Pancreas (tissue), 10 donors: ENCODE measurements around the gene SLC35F2. TPM values are rescaled to one million over a fixed set of nuclear protein-coding genes. Genes with fewer than 3 reads are reported as not detected.

Experiments used
- ATAC-seq, 4 donors: fragments of 200-7000 bp; cut with Tn5 transposase; one replicate each; pipeline versions ENCODE4 v1.8.0 to v1.9.1; 2020; ENCODE audit warnings: mild to moderate bottlenecking in 4 of 4, moderate library complexity in 4 of 4
- DNase-seq, 6 donors: peaks; one replicate each; pipeline ENCODE4 v3.0.0-alpha.2; 2020
- FAIRE-seq: peaks from 2 replicates; lab custom pipeline; 2012; peaks lifted over from hg19 to GRCh38; lab: Jason Lieb, UNC
- H3K27ac ChIP-seq, 4 donors: fragments of 200-600 bp; sonication (generic); 1 replicate in 3 of 4; 2 replicates in 1 of 4; pipeline versions ENCODE4 v1.5.0 to v1.8.0; 2020
- H3K27me3 ChIP-seq, 4 donors: fragments of 200-600 bp; one replicate each; pipeline ENCODE4 v1.8.0; 2021
- H3K36me3 ChIP-seq, 3 donors: fragments of 200-600 bp; sonication (generic) in 1 of 3; one replicate each; pipeline versions ENCODE4 v1.5.0 to v1.8.0; 2020 to 2021
- H3K4me1 ChIP-seq, 3 donors: fragments of 200-600 bp; one replicate each; pipeline ENCODE4 v1.8.0; 2021
- H3K4me3 ChIP-seq, 4 donors: fragments of 200-600 bp; sonication (generic) in 2 of 4; one replicate each; pipeline versions ENCODE4 v1.5.0 to v1.8.0; 2020 to 2021
- H3K9me3 ChIP-seq, 4 donors: fragments of 200-600 bp; one replicate each; pipeline ENCODE4 v1.8.0; 2021
- WGBS, 2 donors: extraction: QIAGEN DNeasy Blood & Tissue Kit; methylation state at CpG; one replicate each; pipeline ENCODE4 v1.1.7; 2013; 5-methylcytosine and 5-hydroxymethylcytosine counted together
- intact Hi-C, 3 donors: fragments of 100-400 bp; cut with DNase I; formaldehyde crosslinking; loops; one replicate each; pipeline versions ENCODE4 v1.11.1 to v1.14.2; 2022
- polyA plus RNA-seq, 2 donors: library from polyadenylated mRNA; stranded (reverse); fragments of 200-250 nt; gene quantifications; one replicate each; pipeline ENCODE4 v1.2.3, GENCODE V29; 2013
- total RNA-seq, 6 donors: library from RNA; stranded (reverse); fragmentation: NEBNext Ultra II Directional in 4 of 6; extraction: Animal tissue kit (Norgen Biotek cat#: 25700) in 4 of 6; gene quantifications; one replicate each; pipeline versions ENCODE4 v1.2.1 to v1.2.4, GENCODE V29; 2021 to 2023
- TF ChIP-seq, protein P1 (sequence below), 4 donors: fragments of 200-600 bp; sonication (generic) in 3 of 4; IDR thresholded peaks; one replicate each; pipeline versions ENCODE4 v1.5.0 to v1.8.0; 2021; ENCODE audit warnings: antibody characterized with exemption in 4 of 4
- donor health status: healthy with polysubstance abuse.
- donor health status: DM: no; HTN: no; CAD: no; lungs with moderate emphysema.
- donor health status: DM: no; HTN: no; CAD: no.
- donor health status: control.
- donor health status: control.
- donor health status: Bipolar disorder and iron deficiency.
- donor health status: DM: yes; HTN: yes; CAD: no.
- donor health status: DM: no; HTN: no; CAD: no.
- donor health status: DM: no; HTN: no; CAD: no.
- donor health status: DM: yes; HTN: yes; CAD: no.

Gene SLC35F2
- total and polyA plus RNA-seq, 8 donors, result 2.8 to 6.7 (median 5.0) TPM

DNA sequence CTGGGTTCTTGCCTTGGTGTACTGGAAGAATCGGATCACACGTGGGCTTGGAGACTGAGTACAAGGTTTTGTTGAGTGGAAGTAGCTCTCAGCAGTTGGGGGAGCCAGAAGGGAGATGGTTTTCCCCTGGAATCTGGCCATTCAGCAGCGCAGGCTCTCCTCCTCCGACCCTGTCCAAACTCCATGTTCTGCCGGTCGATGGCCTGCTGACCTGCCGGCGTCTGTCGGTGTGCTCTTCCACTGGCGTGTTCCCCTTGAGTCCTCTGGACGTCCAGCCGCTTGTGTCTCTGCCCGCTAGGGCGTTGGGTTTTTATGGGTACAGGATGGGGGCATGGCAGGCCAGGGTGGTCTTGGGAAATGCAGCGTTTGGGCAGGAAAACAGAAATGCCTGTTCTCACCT lies 108.3 kb downstream of the SLC35F2 start:
- FAIRE-seq (no peak), ATAC-seq (no peak), DNase-seq (no peak)
- no peaks in the 10 kb centered on the region for H3K36me3 ChIP-seq
- intact Hi-C loops, result no loop called here
- H3K4me1 ChIP-seq, result no peaks in the 10 kb centered on the region
- H3K4me3 ChIP-seq, result no peak overlapping the region
- no peaks in the 10 kb centered on the region for H3K9me3 ChIP-seq
- 69 to 79% methylated on average over 15 of the region's 15 CpGs for WGBS, 2 donors
- TF ChIP-seq, protein P1, sequence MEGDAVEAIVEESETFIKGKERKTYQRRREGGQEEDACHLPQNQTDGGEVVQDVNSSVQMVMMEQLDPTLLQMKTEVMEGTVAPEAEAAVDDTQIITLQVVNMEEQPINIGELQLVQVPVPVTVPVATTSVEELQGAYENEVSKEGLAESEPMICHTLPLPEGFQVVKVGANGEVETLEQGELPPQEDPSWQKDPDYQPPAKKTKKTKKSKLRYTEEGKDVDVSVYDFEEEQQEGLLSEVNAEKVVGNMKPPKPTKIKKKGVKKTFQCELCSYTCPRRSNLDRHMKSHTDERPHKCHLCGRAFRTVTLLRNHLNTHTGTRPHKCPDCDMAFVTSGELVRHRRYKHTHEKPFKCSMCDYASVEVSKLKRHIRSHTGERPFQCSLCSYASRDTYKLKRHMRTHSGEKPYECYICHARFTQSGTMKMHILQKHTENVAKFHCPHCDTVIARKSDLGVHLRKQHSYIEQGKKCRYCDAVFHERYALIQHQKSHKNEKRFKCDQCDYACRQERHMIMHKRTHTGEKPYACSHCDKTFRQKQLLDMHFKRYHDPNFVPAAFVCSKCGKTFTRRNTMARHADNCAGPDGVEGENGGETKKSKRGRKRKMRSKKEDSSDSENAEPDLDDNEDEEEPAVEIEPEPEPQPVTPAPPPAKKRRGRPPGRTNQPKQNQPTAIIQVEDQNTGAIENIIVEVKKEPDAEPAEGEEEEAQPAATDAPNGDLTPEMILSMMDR (IDR thresholded peaks at IDR 0.05), result no peak
- H3K27me3 ChIP-seq, result no peaks in the 10 kb centered on the region
- no peak overlapping the region for H3K27ac ChIP-seq

DNA sequence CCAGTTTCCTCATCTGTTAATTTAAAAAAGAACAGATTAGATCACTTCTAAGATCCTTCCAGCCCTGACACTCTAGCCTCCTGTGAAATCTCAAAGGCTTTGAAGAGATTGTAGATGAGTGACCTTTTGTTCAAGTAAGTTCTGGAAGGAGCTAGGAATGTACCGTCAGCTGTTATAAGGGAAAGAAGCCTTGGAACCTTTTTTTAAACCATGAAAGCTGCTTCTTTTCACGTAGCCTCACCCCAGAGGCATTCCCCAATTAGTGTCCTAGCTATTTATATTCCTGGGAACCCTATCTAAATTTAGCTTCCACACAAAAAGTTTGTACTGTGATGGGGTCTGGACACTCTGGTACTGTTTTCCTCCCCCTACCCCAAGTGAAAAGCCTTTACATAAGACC lies 111.0 kb downstream of the SLC35F2 start:
- WGBS, 2 donors, result 29 to 36% methylated on average over 2 of the region's 2 CpGs
- intact Hi-C loops, result no loop called here
- no peaks in the 10 kb centered on the region for H3K9me3 ChIP-seq
- ATAC-seq, result no peak
- no peaks in the 10 kb centered on the region for H3K4me1 ChIP-seq
- no peaks in the 10 kb centered on the region for H3K36me3 ChIP-seq
- no peak for FAIRE-seq
- no peak for DNase-seq
- H3K4me3 ChIP-seq, result no peak overlapping the region
- no peaks in the 10 kb centered on the region for H3K27me3 ChIP-seq
- H3K27ac ChIP-seq, result no peak overlapping the region
- TF ChIP-seq, protein P1 (IDR thresholded peaks at IDR 0.05), result no peak

DNA sequence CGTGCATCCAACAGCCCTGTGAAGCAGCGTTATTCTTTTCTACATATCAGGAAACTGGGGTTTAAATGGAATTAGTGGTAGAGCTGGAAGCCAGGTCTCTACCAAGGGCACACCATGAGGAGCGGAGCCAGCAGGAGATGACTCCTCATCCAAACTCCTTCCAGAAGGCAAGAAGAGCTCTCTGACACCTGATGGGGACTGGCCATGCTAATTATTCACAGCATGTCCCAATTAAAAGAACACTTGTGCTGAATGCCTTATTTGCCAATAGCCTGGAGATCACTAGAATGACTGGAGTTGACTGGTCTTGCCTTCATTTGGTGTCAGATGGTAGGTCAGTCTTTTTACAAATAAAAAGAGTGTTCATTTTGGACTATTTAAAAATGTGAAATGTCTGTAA lies 113.9 kb downstream of the SLC35F2 start:
- no peaks in the 10 kb centered on the region for H3K27me3 ChIP-seq
- FAIRE-seq, result no peak

DNA sequence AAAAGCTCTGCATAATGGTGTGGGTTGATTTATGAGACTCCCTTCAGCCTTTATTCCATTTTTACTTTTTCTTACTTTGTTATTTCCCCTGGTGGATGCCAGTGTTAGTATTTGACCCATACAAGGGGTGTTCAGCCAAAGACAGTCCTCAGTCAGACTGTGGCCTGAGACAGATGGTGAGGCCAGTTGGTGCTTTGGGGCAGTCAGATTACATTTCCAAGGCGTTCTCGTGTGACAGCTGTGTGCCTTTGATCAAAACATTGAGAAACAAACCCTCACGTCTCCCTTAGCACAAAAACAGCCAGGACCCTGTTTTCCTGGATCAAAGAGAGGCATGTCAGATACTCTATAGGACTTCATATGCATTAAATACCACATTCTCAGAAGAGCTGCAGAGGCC lies 115.4 kb downstream of the SLC35F2 start:
- WGBS, 2 donors, result 34 to 36% methylated on average over 3 of the region's 3 CpGs
- ATAC-seq (no peak), FAIRE-seq (no peak), DNase-seq (no peak)
- H3K4me1 ChIP-seq, result no peaks in the 10 kb centered on the region
- H3K9me3 ChIP-seq, result no peaks in the 10 kb centered on the region
- no peak overlapping the region for H3K4me3 ChIP-seq
- no peaks in the 10 kb centered on the region for H3K27me3 ChIP-seq
- TF ChIP-seq, protein P1 (IDR thresholded peaks at IDR 0.05), result no peak
- H3K36me3 ChIP-seq, result no peaks in the 10 kb centered on the region
- intact Hi-C loops, result no loop called here
- H3K27ac ChIP-seq, result no peak overlapping the region

More for the DNA sequence above, 113.9 kb downstream of the SLC35F2 start:
- no peaks in the 10 kb centered on the region for H3K36me3 ChIP-seq
- H3K9me3 ChIP-seq, result no peaks in the 10 kb centered on the region
- ATAC-seq (no peak), DNase-seq (no peak)
- H3K4me3 ChIP-seq, result no peak overlapping the region
- TF ChIP-seq, protein P1 (IDR thresholded peaks at IDR 0.05), result no peak
- WGBS, 2 donors, result 50 to 72% methylated on average over 3 of the region's 3 CpGs
- no peak overlapping the region for H3K27ac ChIP-seq
- intact Hi-C loops, result no loop called here
- H3K4me1 ChIP-seq, result no peaks in the 10 kb centered on the region

DNA sequence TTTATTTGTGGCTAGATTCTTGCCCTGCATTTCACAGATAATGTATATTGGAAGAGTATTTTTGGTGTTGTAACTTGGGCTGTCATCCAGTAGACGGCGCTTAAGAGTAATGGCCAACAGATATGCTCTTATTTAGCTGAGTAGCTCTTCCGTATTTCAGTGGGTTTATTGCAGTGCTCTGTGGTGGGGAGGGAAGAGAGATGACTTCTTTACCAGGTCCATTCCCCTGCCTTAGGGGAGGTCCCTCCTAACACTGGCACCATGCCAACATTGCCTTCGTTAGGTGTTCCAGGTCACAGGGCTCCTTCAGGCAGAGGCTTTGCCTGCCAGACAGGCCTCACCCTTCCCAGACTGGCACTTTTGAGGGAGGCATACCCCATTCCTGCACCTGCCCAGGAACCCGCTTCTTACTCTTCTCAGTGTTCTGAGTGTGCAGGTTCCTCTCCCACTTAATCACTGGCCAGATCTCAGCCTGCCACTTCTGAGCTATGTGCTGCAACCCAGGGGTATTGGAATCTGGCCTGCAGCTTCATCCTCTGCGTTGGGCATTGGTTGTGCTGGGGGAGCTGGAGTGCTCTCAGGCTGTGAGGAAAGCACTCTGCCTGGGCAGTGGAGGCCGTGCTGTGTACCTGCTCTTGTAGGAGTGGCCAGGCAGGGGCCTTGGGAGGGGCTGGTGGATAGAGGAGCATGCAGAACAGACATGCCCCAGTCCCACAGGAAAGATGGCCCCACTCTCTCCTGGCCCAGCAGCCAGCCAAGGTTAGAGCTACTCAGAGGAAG lies 117.4 kb downstream of the SLC35F2 start:
- 46 to 49% methylated on average over 7 of the region's 7 CpGs for WGBS, 2 donors
- DNase-seq, result peak in 2 of 6 donors; percentile 14 to 28
- TF ChIP-seq, protein P1 (IDR thresholded peaks at IDR 0.05), result no peak
- Histone ChIP-seq H3K27me3 (no peaks in the 10 kb centered on the region), H3K27ac (no peak overlapping the region), H3K4me3 (no peak overlapping the region), H3K36me3 (no peaks in the 10 kb centered on the region), H3K9me3 (no peaks in the 10 kb centered on the region), H3K4me1 (no peaks in the 10 kb centered on the region)
- intact Hi-C loops, result no loop called here
- FAIRE-seq, result no peak
- peak in 1 of 4 donors; percentile 58 for ATAC-seq
